ENCODE data around the gene NSUN7.

GRCh38 chr4:40704073-40704472 lies 45.7 kb upstream of the NSUN7 start:
- TF ChIP-seq CTCF (IDR thresholded peaks at IDR 0.05; ENCODE audit: low read depth, low read length) (no peak), EZH2phosphoT487 (IDR thresholded peaks at IDR 0.05; ENCODE audit: low read depth) (no peak)

All from OCI-LY3 (cell line).